GM19240 (cell line): ENCODE data around the gene RHOBTB1.
"Not testable (repeated sequence)": the region's sequence is repeated elsewhere in the genome, so short reads cannot be mapped to it uniquely, and the experiment has no call there.

Source experiments
- DNase-seq: peaks from one replicate; pipeline ENCODE4 v3.0.0; 2011; ENCODE audit warnings: low spot score; ENCODE audit not compliant: insufficient read length

RHOBTB1 gene, protein sequence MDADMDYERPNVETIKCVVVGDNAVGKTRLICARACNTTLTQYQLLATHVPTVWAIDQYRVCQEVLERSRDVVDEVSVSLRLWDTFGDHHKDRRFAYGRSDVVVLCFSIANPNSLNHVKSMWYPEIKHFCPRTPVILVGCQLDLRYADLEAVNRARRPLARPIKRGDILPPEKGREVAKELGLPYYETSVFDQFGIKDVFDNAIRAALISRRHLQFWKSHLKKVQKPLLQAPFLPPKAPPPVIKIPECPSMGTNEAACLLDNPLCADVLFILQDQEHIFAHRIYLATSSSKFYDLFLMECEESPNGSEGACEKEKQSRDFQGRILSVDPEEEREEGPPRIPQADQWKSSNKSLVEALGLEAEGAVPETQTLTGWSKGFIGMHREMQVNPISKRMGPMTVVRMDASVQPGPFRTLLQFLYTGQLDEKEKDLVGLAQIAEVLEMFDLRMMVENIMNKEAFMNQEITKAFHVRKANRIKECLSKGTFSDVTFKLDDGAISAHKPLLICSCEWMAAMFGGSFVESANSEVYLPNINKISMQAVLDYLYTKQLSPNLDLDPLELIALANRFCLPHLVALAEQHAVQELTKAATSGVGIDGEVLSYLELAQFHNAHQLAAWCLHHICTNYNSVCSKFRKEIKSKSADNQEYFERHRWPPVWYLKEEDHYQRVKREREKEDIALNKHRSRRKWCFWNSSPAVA

GRCh38 chr10:60944058-60944909, at the start of gene RHOBTB1:
Gene RHOBTB1 (minus strand): TSS chr10:60944185. CDS start chr10:60911542, 32,643 bp downstream.
- DNase-seq = no peak

DNA sequence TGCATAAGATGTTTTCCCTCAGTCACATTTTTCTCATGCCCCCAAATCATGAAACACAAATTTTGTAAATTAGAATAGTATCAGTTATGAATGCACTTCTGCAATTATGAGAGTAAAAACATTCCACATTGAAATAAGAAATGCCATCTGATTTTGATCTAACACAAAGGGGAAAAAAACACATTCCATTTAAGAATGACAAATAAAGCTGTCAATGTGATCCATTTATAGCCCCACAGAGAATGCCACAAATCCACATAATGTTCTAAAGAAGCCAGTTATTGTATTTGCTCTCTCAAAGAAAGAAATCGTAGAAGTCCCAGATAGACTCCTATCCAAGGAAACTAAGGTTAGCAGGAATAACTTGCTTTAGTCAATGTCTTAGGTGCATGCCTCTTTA, 48.7 kb upstream of the RHOBTB1 start:
- DNase-seq = no peak

GRCh38 chr10:60990663-60991062, 46.7 kb upstream of the RHOBTB1 start:
- DNase-seq = no peak

GRCh38 chr10:60989400-60989876, 45.5 kb upstream of the RHOBTB1 start:
- DNase-seq = no peak

DNA sequence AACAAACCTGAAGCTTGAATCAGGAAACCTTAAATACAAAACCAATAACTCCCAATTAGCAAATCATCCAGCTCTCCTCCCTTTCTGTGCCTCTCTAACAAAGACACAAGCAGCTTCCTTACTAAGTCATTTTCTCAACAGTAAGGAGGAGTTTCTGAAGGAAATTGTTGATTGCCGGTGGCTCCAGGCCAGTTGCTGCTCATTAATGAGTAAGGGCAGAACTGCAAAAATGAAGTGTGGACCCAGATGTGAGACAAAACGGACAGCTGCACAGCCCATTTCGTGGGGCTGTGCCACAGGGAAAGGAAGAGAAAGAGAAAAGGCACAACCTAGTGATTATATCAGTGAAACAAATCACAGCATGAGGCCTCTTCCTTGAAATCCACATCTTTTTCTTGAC, 42.8 kb upstream of the RHOBTB1 start:
- no peak for DNase-seq

DNA sequence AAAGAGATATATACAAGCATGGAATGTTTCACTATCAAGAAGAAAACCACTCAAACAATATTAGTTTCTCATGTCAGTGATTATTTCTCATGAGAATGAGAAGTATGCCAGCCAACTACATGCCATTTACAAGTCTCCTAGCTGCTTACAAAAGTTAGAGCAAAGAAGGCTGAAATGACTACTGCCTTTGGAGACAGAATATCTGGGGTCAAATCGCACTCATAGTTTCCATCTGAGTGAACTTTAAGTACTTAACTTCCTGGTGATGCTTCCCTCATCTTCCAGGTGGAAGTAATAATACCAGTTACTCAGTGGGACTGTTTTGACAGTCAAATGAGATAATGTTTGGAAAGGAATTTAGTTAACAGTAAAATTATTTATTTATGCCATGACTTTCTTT, 42.0 kb upstream of the RHOBTB1 start:
- no peak for DNase-seq

DNA sequence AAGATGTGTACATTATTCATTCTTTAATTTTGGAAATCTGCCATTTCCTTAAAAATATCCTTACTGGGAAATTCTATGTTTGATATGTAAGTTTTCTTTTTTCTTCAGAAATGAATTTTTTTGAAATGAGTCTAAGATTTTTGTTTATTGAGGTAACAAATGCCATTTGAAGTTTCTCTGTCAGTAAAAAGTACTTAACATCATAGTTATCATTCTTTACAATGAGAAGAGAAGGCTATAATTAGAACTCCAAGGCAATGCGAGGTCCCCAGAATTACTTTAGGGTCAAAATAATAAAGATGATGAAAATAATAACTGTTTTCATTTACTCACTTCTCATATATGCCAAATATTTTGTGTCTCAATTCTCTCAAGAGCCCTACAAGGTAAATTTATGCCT, 37.0 kb upstream of the RHOBTB1 start:
- DNase-seq = no peak

DNA sequence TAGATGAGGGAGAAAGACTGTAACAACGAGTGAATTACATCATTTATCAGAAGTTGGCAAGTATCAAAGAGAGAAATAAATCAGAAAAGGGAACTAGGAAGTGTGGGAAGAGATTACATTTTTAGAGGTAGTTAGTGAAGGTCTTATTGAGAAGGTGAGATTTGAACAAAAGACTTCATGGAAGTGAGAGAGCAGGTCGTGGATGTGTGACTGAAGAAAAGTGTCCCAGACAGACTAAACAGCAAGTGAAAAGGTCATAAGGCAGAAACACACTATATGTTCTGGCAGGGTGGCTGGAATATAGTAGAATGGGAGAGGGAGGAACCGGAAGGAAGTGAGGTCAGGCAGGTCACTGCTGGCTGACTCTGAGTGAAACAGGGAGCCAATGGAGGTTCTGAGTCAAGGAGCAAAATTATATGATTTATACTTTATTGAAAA, 35.7 kb upstream of the RHOBTB1 start:
- no peak for DNase-seq

- DNase-seq = no peak
Observed at GRCh38 chr10:60978287-60979115, 34.5 kb upstream of the RHOBTB1 start.

GRCh38 chr10:60977161-60978122, 33.5 kb upstream of the RHOBTB1 start:
- DNase-seq = no peak

DNA sequence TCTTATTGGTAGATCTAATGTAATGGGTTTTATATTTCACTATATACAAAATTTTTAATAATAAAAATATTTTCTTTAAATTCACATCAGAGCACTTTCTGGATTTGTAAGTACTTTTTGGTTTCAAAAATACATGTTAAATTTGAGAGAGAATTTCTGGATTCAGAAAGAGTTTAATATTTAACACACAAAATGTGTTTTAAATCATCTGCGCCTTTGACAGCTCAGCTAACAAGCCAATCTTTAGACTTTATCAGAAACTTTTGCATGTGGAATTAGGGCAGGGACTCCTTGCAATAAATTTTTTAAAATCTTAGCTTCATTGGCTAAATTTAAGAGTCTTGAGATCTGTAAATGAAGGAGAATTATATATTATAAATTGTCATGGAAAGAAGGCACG, 32.7 kb upstream of the RHOBTB1 start:
- no peak for DNase-seq

DNA sequence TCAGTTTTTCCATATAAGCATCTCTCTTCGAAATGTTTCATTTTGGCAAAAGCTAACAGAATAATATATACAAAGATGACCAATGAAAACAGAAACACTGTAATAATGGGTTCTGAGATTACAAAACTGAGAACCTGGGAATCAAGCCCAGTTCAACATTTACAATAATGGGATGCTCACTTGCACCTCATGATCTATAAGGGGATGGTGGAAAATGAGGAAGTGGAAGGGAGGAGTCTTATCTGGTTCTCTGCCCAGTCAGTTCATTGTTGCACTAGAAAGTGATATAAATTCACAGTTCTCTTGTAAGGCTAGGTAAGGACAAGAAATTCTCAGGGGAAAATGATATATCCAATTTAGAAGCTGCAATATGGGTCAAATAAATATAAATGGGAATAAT, 31.7 kb upstream of the RHOBTB1 start:
- no peak for DNase-seq

DNA sequence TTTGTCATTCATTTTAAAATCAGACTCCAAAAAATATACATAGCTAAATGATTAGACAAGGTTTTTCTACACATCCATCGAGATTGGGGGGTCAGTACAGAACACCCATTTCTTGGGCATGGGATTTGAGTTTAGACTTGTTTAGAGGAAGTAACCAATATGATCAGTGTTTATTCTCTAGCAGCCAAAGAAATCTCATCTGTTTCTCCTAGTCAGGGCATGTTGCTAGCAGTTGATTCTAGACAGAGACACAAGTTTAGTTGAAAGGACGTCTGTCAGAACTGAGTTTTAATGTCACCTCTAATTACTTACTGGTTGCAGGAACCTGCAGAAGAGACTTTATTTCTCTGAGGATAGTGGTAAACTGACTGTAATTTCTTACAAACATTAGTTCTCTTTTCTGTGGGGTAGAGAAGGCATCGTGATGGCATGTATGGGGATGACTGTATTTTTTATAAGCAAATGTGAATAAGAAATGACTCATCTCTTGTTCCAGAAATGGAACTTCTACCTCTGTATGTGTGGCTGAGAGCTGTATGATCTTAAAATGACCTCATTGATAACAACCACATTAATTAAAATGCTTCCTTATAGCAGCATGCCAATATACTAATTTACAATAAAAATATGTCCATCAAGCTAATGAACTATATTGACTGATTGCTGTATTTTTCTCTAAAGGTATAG, 30.6 kb upstream of the RHOBTB1 start:
- no peak for DNase-seq

GRCh38 chr10:60973086-60973485, 29.1 kb upstream of the RHOBTB1 start:
- DNase-seq = no peak

DNA sequence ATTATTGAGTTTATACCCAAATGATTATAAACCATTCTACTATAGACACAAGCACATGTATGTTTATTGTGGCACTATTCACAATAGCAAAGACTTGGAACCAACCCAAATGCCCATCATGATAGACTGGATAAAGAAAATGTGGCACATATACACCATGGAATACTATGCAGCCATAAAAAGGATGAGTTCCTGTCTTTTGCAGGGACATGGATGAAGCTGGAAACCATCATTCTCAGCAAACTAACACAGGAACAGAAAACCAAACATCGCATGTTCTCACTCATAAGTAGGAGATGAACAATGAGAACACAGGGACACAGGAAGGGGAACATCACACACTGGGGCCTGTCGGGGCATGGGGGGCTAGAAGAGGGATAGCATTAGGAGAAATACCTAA, 28.2 kb upstream of the RHOBTB1 start:
- DNase-seq = not testable (repeated sequence)

- DNase-seq = no peak
Observed at GRCh38 chr10:60970526-60970925, 26.5 kb upstream of the RHOBTB1 start.

- no peak for DNase-seq
Observed at GRCh38 chr10:60968504-60968903, 24.5 kb upstream of the RHOBTB1 start.

DNA sequence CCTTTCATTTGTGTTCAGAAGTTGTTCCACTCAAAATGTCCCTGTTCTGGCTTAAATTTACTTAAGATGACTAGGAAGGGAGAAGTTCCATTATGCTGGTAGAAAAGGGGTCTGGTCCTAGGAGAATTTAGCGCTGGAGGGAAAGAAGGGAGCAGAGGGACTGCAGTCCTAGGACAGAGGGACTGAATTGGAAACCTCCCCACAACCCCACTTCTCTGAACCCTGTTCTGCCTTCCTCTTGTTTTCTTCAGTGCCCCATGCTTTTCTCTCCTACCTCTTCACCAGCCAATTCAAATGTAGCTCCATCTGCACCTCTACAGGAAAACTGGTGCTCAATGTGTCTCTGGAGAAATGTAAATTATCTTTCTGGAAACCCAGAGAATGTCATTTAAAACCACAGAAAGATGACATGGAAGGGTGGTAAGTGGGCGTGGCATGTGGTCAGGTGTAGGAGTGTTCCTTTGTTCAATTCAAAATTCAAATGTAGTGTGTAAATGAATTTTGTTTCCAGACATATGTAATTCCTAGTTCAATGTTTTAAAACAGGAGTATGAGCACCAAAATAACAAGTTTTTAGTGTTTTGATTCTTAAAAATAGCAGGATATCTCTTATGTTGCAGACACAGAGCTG, 24.0 kb upstream of the RHOBTB1 start:
- DNase-seq = no peak

GRCh38 chr10:60967260-60967659, 23.3 kb upstream of the RHOBTB1 start:
- DNase-seq = no peak
